GM23338 (cell line): Measurements from ENCODE around the gene WDR37. TPM values are rescaled to one million over a fixed set of nuclear protein-coding genes. Genes with fewer than 3 reads are reported as not detected.

Experiments used
- ATAC-seq: fragments of 200-7000 bp; cut with Tn5 transposase; 3 replicates; pipeline ENCODE4 v1.9.1; 2020
- DNase-seq: peaks from one replicate; pipeline ENCODE4 v3.0.0-alpha.2; 2015; ENCODE audit warnings: low spot score
- H2AFZ ChIP-seq: fragments of 200-600 bp; sonication (generic); 2 replicates; pipeline ENCODE4 v1.8.0; 2016; ENCODE audit warnings: antibody characterized with exemption, mild to moderate bottlenecking, moderate library complexity
- H3F3A ChIP-seq: fragments of 200-600 bp; sonication (generic); replicated peaks from 2 replicates; pipeline ENCODE4 v1.8.0; 2017; ENCODE audit warnings: antibody characterized with exemption, mixed run types, low read depth
- H3K27ac ChIP-seq: fragments of 200-600 bp; sonication (generic); 2 replicates; pipeline ENCODE4 v1.6.1; 2016; ENCODE audit warnings: low read depth
- H3K27me3 ChIP-seq: fragments of 200-600 bp; sonication (generic); 2 replicates; pipeline ENCODE4 v1.8.0; 2016; ENCODE audit warnings: mild to moderate bottlenecking, mixed run types, moderate library complexity; ENCODE audit not compliant: insufficient read depth
- H3K36me3 ChIP-seq: fragments of 200-600 bp; sonication (generic); 2 replicates; pipeline ENCODE4 v1.8.0; 2016; ENCODE audit warnings: mild to moderate bottlenecking; ENCODE audit not compliant: insufficient read depth
- H3K4me1 ChIP-seq: fragments of 200-600 bp; sonication (generic); 2 replicates; pipeline ENCODE4 v1.8.0; 2016; ENCODE audit warnings: mild to moderate bottlenecking, moderate library complexity; ENCODE audit not compliant: insufficient read depth
- H3K4me2 ChIP-seq: fragments of 200-600 bp; sonication (generic); 2 replicates; pipeline ENCODE4 v1.7.1; 2017; ENCODE audit warnings: mixed run types
- H3K4me3 ChIP-seq: fragments of 200-600 bp; sonication (generic); 2 replicates; pipeline ENCODE4 v1.6.1; 2016; ENCODE audit warnings: mixed run types
- H3K79me2 ChIP-seq: fragments of 200-600 bp; sonication (generic); replicated peaks from 2 replicates; pipeline ENCODE4 v1.8.0; 2017; ENCODE audit warnings: mild to moderate bottlenecking; ENCODE audit not compliant: insufficient read depth
- H3K9me2 ChIP-seq: fragments of 200-600 bp; sonication (generic); 2 replicates; pipeline ENCODE4 v1.8.0; 2017; ENCODE audit not compliant: insufficient read depth
- H4K20me1 ChIP-seq: fragments of 200-600 bp; sonication (generic); replicated peaks from 2 replicates; pipeline ENCODE4 v1.8.0; 2017; ENCODE audit warnings: mild to moderate bottlenecking; ENCODE audit not compliant: insufficient read depth
- H3K27ac Mint-ChIP-seq: 2 replicates; pipeline ENCODE4 v1.8.0; 2020; ENCODE audit warnings: inconsistent platforms, mild to moderate bottlenecking, moderate library complexity, mixed read lengths
- H3K27me3 Mint-ChIP-seq: 3 replicates; pipeline ENCODE4 v1.8.0; 2022; ENCODE audit warnings: low read depth, mild to moderate bottlenecking, moderate library complexity, mixed read lengths, inconsistent platforms; ENCODE audit not compliant: insufficient read depth, poor library complexity
- H3K36me3 Mint-ChIP-seq: 3 replicates; pipeline ENCODE4 v1.8.0; 2021; ENCODE audit warnings: low read depth, mild to moderate bottlenecking, inconsistent platforms, moderate library complexity, mixed read lengths
- H3K4me1 Mint-ChIP-seq: 3 replicates; pipeline ENCODE4 v1.8.0; 2020; ENCODE audit warnings: mild to moderate bottlenecking, inconsistent platforms, mixed read lengths
- H3K4me3 Mint-ChIP-seq: 3 replicates; pipeline ENCODE4 v1.8.0; 2021; ENCODE audit warnings: moderate library complexity, mild to moderate bottlenecking, inconsistent platforms, mixed read lengths
- H3K9me3 Mint-ChIP-seq: 3 replicates; pipeline ENCODE4 v1.8.0; 2020; ENCODE audit warnings: moderate library complexity, mild to moderate bottlenecking, inconsistent platforms, mixed read lengths
- CREB1 ChIP-seq: fragments of 250-450 bp; sonication (Bioruptor Pico); IDR thresholded peaks from 2 replicates; pipeline ENCODE4 v1.5.0; 2020; ENCODE audit warnings: low read depth, mild to moderate bottlenecking, moderate library complexity
- CTCF ChIP-seq, 2 experiments: fragments of 200-600 bp in 1 of 2; sonication (generic) in 1 of 2; conservative IDR thresholded peaks; 2 replicates each; pipeline versions ENCODE4 v1.5.1 to v1.6.1; 2016 to 2017; ENCODE audit warnings: antibody characterized with exemption in 2 of 2, low read depth in 2 of 2, mild to moderate bottlenecking in 2 of 2, moderate library complexity in 1 of 2
- EZH2 ChIP-seq: fragments of 200-600 bp; sonication (generic); IDR thresholded peaks from one replicate; pipeline ENCODE4 v1.8.0; 2017; ENCODE audit warnings: antibody characterized with exemption, mild to moderate bottlenecking, low read depth; ENCODE audit not compliant: unreplicated experiment
- EZH2phosphoT487 ChIP-seq: fragments of 200-600 bp; sonication (generic); IDR thresholded peaks from one replicate; pipeline ENCODE4 v1.8.1; 2018; ENCODE audit warnings: antibody characterized with exemption; ENCODE audit not compliant: unreplicated experiment
- JUNB ChIP-seq: IDR thresholded peaks from one replicate; pipeline ENCODE4 v1.6.1; 2016; ENCODE audit warnings: antibody characterized with exemption; ENCODE audit not compliant: unreplicated experiment
- NANOG ChIP-seq: IDR thresholded peaks from 2 replicates; pipeline ENCODE4 v1.6.1; 2016; ENCODE audit warnings: antibody characterized with exemption, borderline replicate concordance
- POLR2AphosphoS5 ChIP-seq: IDR thresholded peaks from 2 replicates; pipeline ENCODE4 v1.6.1; 2016; ENCODE audit warnings: antibody characterized with exemption, low read depth
- STAT1 ChIP-seq: IDR thresholded peaks from one replicate; pipeline ENCODE4 v1.6.1; 2016; ENCODE audit warnings: antibody characterized with exemption; ENCODE audit not compliant: unreplicated experiment
- ZNF114 ChIP-seq: fragments of 250-450 bp; sonication (Bioruptor Pico); IDR thresholded peaks from 2 replicates; pipeline ENCODE4 v1.5.0; 2020; ENCODE audit warnings: mild to moderate bottlenecking, moderate library complexity
- ZNF331 ChIP-seq: fragments of 250-450 bp; sonication (Bioruptor Pico); IDR thresholded peaks from 2 replicates; pipeline ENCODE4 v1.5.0; 2020; ENCODE audit warnings: low read depth, mild to moderate bottlenecking, moderate library complexity
- polyA plus RNA-seq: library from polyadenylated mRNA; unstranded; fragments of >200 nt; fragmentation: Nextera tagmentation; extraction: Ambion mirVana; gene quantifications from 2 replicates; pipeline ENCODE4 v1.2.1, GENCODE V29; 2016
- total RNA-seq: library from RNA; depleted of rRNA; stranded (reverse); fragments of >200 nt; shearing (Covaris generic); gene quantifications from 2 replicates; pipeline ENCODE4 v1.2.3, GENCODE V29; 2014
- TF ChIP-seq, protein P1 (sequence below): IDR thresholded peaks from one replicate; pipeline ENCODE4 v1.6.1; 2018; ENCODE audit warnings: antibody characterized with exemption; ENCODE audit not compliant: unreplicated experiment

Gene WDR37
- total and polyA plus RNA-seq, 2 experiments from 2014 or later, result 6.0 to 10.2 TPM

DNA sequence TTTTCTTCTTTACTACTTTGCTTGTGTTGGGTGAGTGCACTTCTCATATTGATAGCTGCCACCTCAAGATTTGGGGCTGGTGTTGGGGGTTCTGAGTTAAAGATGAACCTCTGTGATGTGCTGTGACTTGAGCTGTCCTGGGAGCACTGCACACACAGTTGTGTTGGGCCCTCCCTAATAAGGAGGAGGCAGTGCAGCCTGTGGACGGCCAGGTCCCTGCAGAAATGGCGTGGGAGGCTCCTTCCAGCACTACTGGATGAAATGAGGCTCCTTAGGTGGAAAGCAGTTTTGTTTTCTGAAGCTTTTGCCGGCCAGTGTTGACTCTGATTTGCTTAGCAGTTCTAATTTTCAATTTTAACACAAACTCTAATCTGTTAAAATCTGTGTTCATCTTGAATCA lies 44.0 kb downstream of the WDR37 start:
- Histone ChIP-seq H4K20me1 (no peaks in the 10 kb centered on the region; the same call in 1 of the 2 replicates), H3K4me1 (no peaks in the 10 kb centered on the region), H2AFZ (no peak overlapping the region), H3K4me2 (no peak overlapping the region), H3K4me3 (no peak overlapping the region), H3K27ac (0 out of 2 replicates have a peak overlapping the region, but pooled peaks have one; percentile 42), H3K79me2 (0 out of 2 replicates have a peak, but pooled peaks cover 2% of the 10 kb centered on the region), H3K9me2 (no peaks in the 10 kb centered on the region), H3K36me3 (no peaks in the 10 kb centered on the region; the same call in 1 of the 2 replicates), H3F3A (no peaks in the 10 kb centered on the region), H3K27me3 (no peaks in the 10 kb centered on the region)
- Mint-ChIP-seq H3K27me3 (peaks cover 4% of the 10 kb centered on the region), H3K27ac (no peak overlapping the region), H3K4me1 (peaks cover 15% of the 10 kb centered on the region), H3K9me3 (no peaks in the 10 kb centered on the region), H3K4me3 (no peak overlapping the region), H3K36me3 (peaks cover 22% of the 10 kb centered on the region; the same call in 2 of the 3 replicates)
- ATAC-seq (no peak), DNase-seq (no peak)
- TF ChIP-seq ZNF114 (CRISPR knock-in tag) (no peak), STAT1 (no peak), EZH2 (no peak)

- no peak overlapping the region for H3K4me3 ChIP-seq
- no peaks in the 10 kb centered on the region for H3K4me1 ChIP-seq
- ATAC-seq (peak; percentile 96), DNase-seq (peak; percentile 71)
- H3K9me3 Mint-ChIP-seq, result no peaks in the 10 kb centered on the region
- H3K27me3 Mint-ChIP-seq, result peaks cover 4% of the 10 kb centered on the region
- no peak overlapping the region for H3K4me2 ChIP-seq
- H3K27ac ChIP-seq, result peak overlapping the region; percentile 57; the same call in 1 of the 2 replicates
- peaks cover 28% of the 10 kb centered on the region for H3K36me3 Mint-ChIP-seq
- H2AFZ ChIP-seq, result no peak overlapping the region
- H3F3A ChIP-seq, result no peaks in the 10 kb centered on the region
- no peak overlapping the region for H3K4me3 Mint-ChIP-seq
- H3K27me3 ChIP-seq, result no peaks in the 10 kb centered on the region
- H3K27ac Mint-ChIP-seq, result no peak overlapping the region
- no peaks in the 10 kb centered on the region; the same call in 1 of the 2 replicates for H4K20me1 ChIP-seq
- H3K9me2 ChIP-seq, result no peaks in the 10 kb centered on the region
- 0 out of 2 replicates have a peak, but pooled peaks cover 2% of the 10 kb centered on the region for H3K79me2 ChIP-seq
- peaks cover 15% of the 10 kb centered on the region for H3K4me1 Mint-ChIP-seq
- H3K36me3 ChIP-seq, result no peaks in the 10 kb centered on the region; the same call in 1 of the 2 replicates
- TF ChIP-seq ZNF114 (CRISPR knock-in tag), result no peak
- peak; percentile 50 to 73 for TF ChIP-seq CTCF (conservative IDR thresholded peaks at IDR 0.05; ENCODE audit: low read depth in 2 of 2)
Measured at GRCh38 chr10:1100691-1101368, 44.6 kb downstream of the WDR37 start.

- H3K27ac ChIP-seq, result no peak overlapping the region
- ATAC-seq, result no peak
- no peak overlapping the region for H3K4me2 ChIP-seq
- H4K20me1 ChIP-seq, result no peaks in the 10 kb centered on the region; the same call in 1 of the 2 replicates
- no peaks in the 10 kb centered on the region for H3K36me3 ChIP-seq
- DNase-seq, result no peak
- no peak overlapping the region for H3K4me3 ChIP-seq
- H3F3A ChIP-seq, result no peaks in the 10 kb centered on the region
- H2AFZ ChIP-seq, result no peak overlapping the region
- H3K27ac Mint-ChIP-seq, result no peak overlapping the region
- H3K9me2 ChIP-seq, result no peaks in the 10 kb centered on the region
- no peaks in the 10 kb centered on the region for H3K4me1 ChIP-seq
- H3K9me3 Mint-ChIP-seq, result no peaks in the 10 kb centered on the region
- no peak overlapping the region for H3K4me3 Mint-ChIP-seq
- peaks cover 38% of the 10 kb centered on the region for H3K36me3 Mint-ChIP-seq
- peaks cover 15% of the 10 kb centered on the region for H3K4me1 Mint-ChIP-seq
- H3K27me3 ChIP-seq, result no peaks in the 10 kb centered on the region
- H3K79me2 ChIP-seq, result 0 out of 2 replicates have a peak, but pooled peaks cover 2% of the 10 kb centered on the region
- H3K27me3 Mint-ChIP-seq, result peaks cover 4% of the 10 kb centered on the region
- TF ChIP-seq CREB1 (CRISPR knock-in tag) (no peak), POLR2AphosphoS5 (no peak), EZH2 (no peak), EZH2phosphoT487 (no peak), ZNF331 (CRISPR knock-in tag) (no peak), JUNB (no peak), STAT1 (no peak), CTCF (conservative IDR thresholded peaks at IDR 0.05; ENCODE audit: low read depth in 2 of 2) (no peak), NANOG (no peak)
- TF ChIP-seq, protein P1, sequence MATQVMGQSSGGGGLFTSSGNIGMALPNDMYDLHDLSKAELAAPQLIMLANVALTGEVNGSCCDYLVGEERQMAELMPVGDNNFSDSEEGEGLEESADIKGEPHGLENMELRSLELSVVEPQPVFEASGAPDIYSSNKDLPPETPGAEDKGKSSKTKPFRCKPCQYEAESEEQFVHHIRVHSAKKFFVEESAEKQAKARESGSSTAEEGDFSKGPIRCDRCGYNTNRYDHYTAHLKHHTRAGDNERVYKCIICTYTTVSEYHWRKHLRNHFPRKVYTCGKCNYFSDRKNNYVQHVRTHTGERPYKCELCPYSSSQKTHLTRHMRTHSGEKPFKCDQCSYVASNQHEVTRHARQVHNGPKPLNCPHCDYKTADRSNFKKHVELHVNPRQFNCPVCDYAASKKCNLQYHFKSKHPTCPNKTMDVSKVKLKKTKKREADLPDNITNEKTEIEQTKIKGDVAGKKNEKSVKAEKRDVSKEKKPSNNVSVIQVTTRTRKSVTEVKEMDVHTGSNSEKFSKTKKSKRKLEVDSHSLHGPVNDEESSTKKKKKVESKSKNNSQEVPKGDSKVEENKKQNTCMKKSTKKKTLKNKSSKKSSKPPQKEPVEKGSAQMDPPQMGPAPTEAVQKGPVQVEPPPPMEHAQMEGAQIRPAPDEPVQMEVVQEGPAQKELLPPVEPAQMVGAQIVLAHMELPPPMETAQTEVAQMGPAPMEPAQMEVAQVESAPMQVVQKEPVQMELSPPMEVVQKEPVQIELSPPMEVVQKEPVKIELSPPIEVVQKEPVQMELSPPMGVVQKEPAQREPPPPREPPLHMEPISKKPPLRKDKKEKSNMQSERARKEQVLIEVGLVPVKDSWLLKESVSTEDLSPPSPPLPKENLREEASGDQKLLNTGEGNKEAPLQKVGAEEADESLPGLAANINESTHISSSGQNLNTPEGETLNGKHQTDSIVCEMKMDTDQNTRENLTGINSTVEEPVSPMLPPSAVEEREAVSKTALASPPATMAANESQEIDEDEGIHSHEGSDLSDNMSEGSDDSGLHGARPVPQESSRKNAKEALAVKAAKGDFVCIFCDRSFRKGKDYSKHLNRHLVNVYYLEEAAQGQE, result no peak
Measured at GRCh38 chr10:1101946-1102345, 45.8 kb downstream of the WDR37 start.
